IMR-90 (cell line): ENCODE results near the gene CXADR. TPM values are rescaled to one million over a fixed set of nuclear protein-coding genes. Genes with fewer than 3 reads are reported as not detected.

ENCODE experiments used
- ATAC-seq: fragments of 200-7000 bp; cut with Tn5 transposase; 2 replicates; pipeline ENCODE4 v1.9.1; 2020; ENCODE audit warnings: low read depth, mild to moderate bottlenecking, moderate library complexity
- BruUV-seq: library from RNA; stranded (reverse); fragments of 400-500 nt; replicated peaks from 2 replicates; lab custom pipeline; 2021; lab: Mats Ljungman, UMichigan
- CTCF ChIA-PET: fragments of 300-600 bp; formaldehyde crosslinking; extraction: SDS; loops from one replicate; lab custom pipeline; 2021; ENCODE audit warnings: antibody characterized with exemption; lab: Yijun Ruan, JAX
- POLR2A ChIA-PET: fragments of 300-600 bp; sonication (Branson Sonifier 250); formaldehyde crosslinking; loops from one replicate; lab custom pipeline; 2022; ENCODE audit warnings: antibody characterized with exemption; ENCODE audit not compliant: unreplicated experiment; lab: Charles Lee
- DNase-seq: peaks from one replicate; pipeline ENCODE4 v3.0.0; 2013
- H2AFZ ChIP-seq: replicated peaks from 2 replicates; pipeline ENCODE3; 2013; ENCODE audit warnings: low read length, mild to moderate bottlenecking; ENCODE audit not compliant: poor library complexity
- H2AK5ac ChIP-seq: 2 replicates; pipeline ENCODE4 v1.6.1; 2013; ENCODE audit warnings: low read depth, low read length, inconsistent platforms
- H2AK9ac ChIP-seq: replicated peaks from 2 replicates; pipeline ENCODE3; 2013; ENCODE audit warnings: mild to moderate bottlenecking, low read depth, low read length, moderate library complexity; ENCODE audit not compliant: poor library complexity
- H2BK120ac ChIP-seq: 2 replicates; pipeline ENCODE4 v1.6.1; 2013; ENCODE audit warnings: low read depth, low read length, inconsistent platforms
- H2BK15ac ChIP-seq: 3 replicates; pipeline ENCODE4 v1.6.1; 2013; ENCODE audit warnings: low read depth, low read length, inconsistent platforms
- H2BK20ac ChIP-seq: 2 replicates; pipeline ENCODE4 v1.6.1; 2013; ENCODE audit warnings: low read depth, mild to moderate bottlenecking, inconsistent platforms, low read length, moderate library complexity
- H2BK5ac ChIP-seq: 2 replicates; pipeline ENCODE4 v1.6.1; 2013; ENCODE audit warnings: mild to moderate bottlenecking, low read depth, low read length, inconsistent platforms; ENCODE audit not compliant: poor library complexity, severe bottlenecking
- H3K14ac ChIP-seq: replicated peaks from 2 replicates; pipeline ENCODE4 v1.6.1; 2013; ENCODE audit warnings: low read depth, low read length, inconsistent platforms
- H3K18ac ChIP-seq: 2 replicates; pipeline ENCODE4 v1.6.1; 2013; ENCODE audit warnings: low read depth, low read length, control low read depth
- H3K23ac ChIP-seq: 2 replicates; pipeline ENCODE4 v1.6.1; 2013; ENCODE audit warnings: low read depth, low read length, inconsistent platforms
- H3K27ac ChIP-seq: 2 replicates; pipeline ENCODE4 v1.5.1; 2013; ENCODE audit warnings: mild to moderate bottlenecking, control low read depth, low read length; ENCODE audit not compliant: insufficient read depth
- H3K27me3 ChIP-seq: 2 replicates; pipeline ENCODE4 v1.6.1; 2013; ENCODE audit warnings: low read length; ENCODE audit not compliant: control insufficient read depth, insufficient read depth
- H3K36me3 ChIP-seq: 2 replicates; pipeline ENCODE4 v1.6.1; 2013; ENCODE audit warnings: low read length, mixed read lengths; ENCODE audit not compliant: control insufficient read depth, insufficient read depth
- H3K4ac ChIP-seq: 2 replicates; pipeline ENCODE4 v1.6.1; 2013; ENCODE audit warnings: low read depth, low read length, inconsistent platforms
- H3K4me1 ChIP-seq: 2 replicates; pipeline ENCODE4 v1.6.1; 2013; ENCODE audit warnings: low read length, mixed read lengths; ENCODE audit not compliant: control insufficient read depth, insufficient read depth
- H3K4me2 ChIP-seq: 2 replicates; pipeline ENCODE4 v1.6.1; 2013; ENCODE audit warnings: low read depth, mild to moderate bottlenecking, control low read depth, low read length, moderate library complexity
- H3K4me3 ChIP-seq: 2 replicates; pipeline ENCODE4 v1.5.1; 2013; ENCODE audit warnings: low read depth, mild to moderate bottlenecking, control low read depth, low read length, moderate library complexity; ENCODE audit not compliant: insufficient read depth
- H3K56ac ChIP-seq: 2 replicates; pipeline ENCODE4 v1.6.1; 2013; ENCODE audit warnings: low read length, inconsistent platforms; ENCODE audit not compliant: insufficient read depth; ENCODE audit errors: extremely low read depth
- H3K79me1 ChIP-seq, 2 experiments: 2 replicates each; pipeline ENCODE4 v1.6.1; 2013; ENCODE audit warnings: low read length in 2 of 2, inconsistent platforms in 1 of 2, low read depth in 1 of 2
- H3K9ac ChIP-seq: 2 replicates; pipeline ENCODE4 v1.6.1; 2013; ENCODE audit warnings: low read depth, low read length, control low read depth
- H3K9me1 ChIP-seq: 2 replicates; pipeline ENCODE4 v1.6.1; 2013; ENCODE audit warnings: low read length, inconsistent platforms; ENCODE audit not compliant: insufficient read depth
- H3K9me3 ChIP-seq: 2 replicates; pipeline ENCODE4 v1.6.1; 2013; ENCODE audit warnings: low read length; ENCODE audit not compliant: control insufficient read depth, insufficient read depth
- H4K20me1 ChIP-seq: 2 replicates; pipeline ENCODE4 v1.6.1; 2013; ENCODE audit warnings: low read length, inconsistent platforms; ENCODE audit not compliant: insufficient read depth
- H4K5ac ChIP-seq: 2 replicates; pipeline ENCODE4 v1.6.1; 2013; ENCODE audit warnings: mild to moderate bottlenecking, low read depth, low read length, control low read depth
- H4K8ac ChIP-seq, 2 experiments: 2 replicates each; pipeline ENCODE4 v1.6.1; 2013; ENCODE audit warnings: low read depth in 2 of 2, low read length in 2 of 2, control low read depth in 1 of 2, inconsistent platforms in 1 of 2
- H4K91ac ChIP-seq: 2 replicates; pipeline ENCODE4 v1.6.1; 2013; ENCODE audit warnings: low read depth, low read length, inconsistent platforms; ENCODE audit not compliant: insufficient read depth
- CHD1 ChIP-seq: IDR thresholded peaks from 2 replicates; pipeline ENCODE4 v1.6.1; 2012; ENCODE audit warnings: low read depth, low read length, improper control_type of control experiment
- FOS ChIP-seq: fragments of 150-350 bp; IDR thresholded peaks from 2 replicates; pipeline ENCODE4 v1.6.1; 2016; ENCODE audit warnings: low read depth, low read length
- WGBS, 2 experiments: methylation state at CpG; one replicate each; pipeline versions ENCODE4 v1.1.5 to v1.1.7; 2013; ENCODE audit warnings: missing lambda C conversion rate in 2 of 2; ENCODE audit not compliant: insufficient read length in 1 of 2; ENCODE audit errors: extremely low coverage in 2 of 2; 5-methylcytosine and 5-hydroxymethylcytosine counted together
- dilution Hi-C: fragments of 300-500 bp; cut with HindIII; formaldehyde crosslinking; loops from one replicate; pipeline ENCODE4 v1.14.3; 2018; ENCODE audit warnings: low sequenced_read_pairs; ENCODE audit not compliant: unreplicated experiment
- in situ Hi-C: fragments of 300-500 bp; cut with MboI; formaldehyde crosslinking; loops from 3 replicates; pipeline ENCODE4 v1.14.3; 2019; ENCODE audit warnings: low sequenced_read_pairs, inconsistent platforms, mixed read lengths
- intact Hi-C: fragments of 100-400 bp; cut with micrococcal nuclease; formaldehyde crosslinking; loops from 2 replicates; pipeline ENCODE4 v1.10.0; 2022
- polyA plus RNA-seq, 3 experiments: library from polyadenylated mRNA; depleted of rRNA; stranded (reverse); fragments of >200 nt; gene quantifications; 2 replicates each; pipeline ENCODE4 v1.2.3, GENCODE V29; 2012; ENCODE audit warnings: low replicate concordance in 1 of 3
- total RNA-seq: library from RNA; depleted of rRNA; stranded (reverse); fragments of >200 nt; gene quantifications from 2 replicates; pipeline ENCODE4 v1.2.3, GENCODE V29; 2012

Gene CXADR
- total and polyA plus RNA-seq, 2 of the 4 experiments (the other 2 are of a cell fraction) = 0.21 to 1.1 TPM

GRCh38 chr21:17602874-17603273 is 90.0 kb downstream of the CXADR start:
- BruUV-seq = no TSS peak
- H2AK9ac ChIP-seq = no peak overlapping the region
- H2BK15ac ChIP-seq = no peak overlapping the region
- H2BK5ac ChIP-seq = no peak overlapping the region
- no peak overlapping the region for H3K14ac ChIP-seq
- H3K9me3 ChIP-seq = no peaks in the 10 kb centered on the region
- CTCF ChIA-PET = interaction anchor here (0.6 kb wide), 1 partner anchor 149 kb away, joined by 3 read pairs; no protein-coding TSS in a partner anchor
- no peak overlapping the region for H3K4me3 ChIP-seq
- no peak overlapping the region for H3K56ac ChIP-seq
- H2BK120ac ChIP-seq = no peak overlapping the region
- peaks cover 1% of the 10 kb centered on the region for H3K9me1 ChIP-seq
- peak; percentile 74 for ATAC-seq
- no peak overlapping the region for H3K23ac ChIP-seq
- peaks cover 8% of the 10 kb centered on the region for H4K20me1 ChIP-seq
- H3K4me1 ChIP-seq = peaks cover 8% of the 10 kb centered on the region
- POLR2A ChIA-PET = no interaction called here
- no peak overlapping the region for H4K5ac ChIP-seq
- H2BK20ac ChIP-seq = no peak overlapping the region
- H3K79me1 ChIP-seq = peaks cover 34 to 35% of the 10 kb centered on the region in 2 experiments
- H4K91ac ChIP-seq = no peak overlapping the region
- dilution Hi-C loops = no loop called here
- no peak overlapping the region for H3K18ac ChIP-seq
- peak overlapping the region; percentile 17; the same call in 1 of the 2 replicates for H3K4me2 ChIP-seq
- in situ Hi-C loops = no loop called here
- no CpG with 5 or more reads among the region's 3 CpGs for WGBS, 2 experiments
- DNase-seq = peak; percentile 74
- no peak overlapping the region for H3K27ac ChIP-seq
- H4K8ac ChIP-seq = no peak overlapping the region
- intact Hi-C loops = loop anchor here (10.0 kb wide), 1 partner anchor 138 kb away; no protein-coding TSS in a partner anchor
- peak; percentile 49; the same call in 1 of the 2 replicates for TF ChIP-seq FOS
- no peak for TF ChIP-seq CHD1
- H2AK5ac ChIP-seq = no peak overlapping the region
- no peaks in the 10 kb centered on the region for H3K27me3 ChIP-seq
- no peak overlapping the region for H3K4ac ChIP-seq
- H3K36me3 ChIP-seq = peaks cover 25% of the 10 kb centered on the region
- H3K9ac ChIP-seq = no peak overlapping the region
- no peak overlapping the region for H2AFZ ChIP-seq
